NAMALWA (cell line): ENCODE measurements around the gene PAAF1.

Experiments used
- DNase-seq: peaks from one replicate; pipeline ENCODE4 v3.0.0-alpha.2; 2015; ENCODE audit warnings: low spot score

Gene PAAF1

GRCh38 chr11:73972620-73973449 is 96.0 kb downstream of the PAAF1 start:
- peak; percentile 24 for DNase-seq

GRCh38 chr11:73974604-73975478 is 98.0 kb downstream of the PAAF1 start:
- DNase-seq = no peak

GRCh38 chr11:73975479-73975757 is 98.6 kb downstream of the PAAF1 start:
- DNase-seq = no peak

- DNase-seq = no peak
Observed at GRCh38 chr11:73976451-73977151, 99.8 kb downstream of the PAAF1 start.

GRCh38 chr11:73977856-73978519 is 101.2 kb downstream of the PAAF1 start:
- no peak for DNase-seq

- DNase-seq = no peak
Observed at GRCh38 chr11:73978576-73979086, 101.8 kb downstream of the PAAF1 start.

GRCh38 chr11:73980001-73980961 is 103.5 kb downstream of the PAAF1 start:
- DNase-seq = peak; percentile 97
